PC-9 (cell line): ENCODE measurements around the gene ARFRP1. TPM values are rescaled to one million over a fixed set of nuclear protein-coding genes. Genes with fewer than 3 reads are reported as not detected.
A peak's percentile ranks its signal among the peaks of the same experiment; 100 is the strongest.

Experiments used
- BruUV-seq: library from RNA; stranded (reverse); fragments of 400-500 nt; replicated peaks from 2 replicates; lab custom pipeline; 2021; lab: Mats Ljungman, UMichigan
- CTCF ChIA-PET: fragments of 300-600 bp; sonication (Branson Sonifier 250); formaldehyde crosslinking; loops from one replicate; lab custom pipeline; 2022; ENCODE audit warnings: antibody characterized with exemption; lab: Charles Lee
- POLR2A ChIA-PET: fragments of 300-600 bp; sonication (Branson Sonifier 250); formaldehyde crosslinking; loops from one replicate; lab custom pipeline; 2022; ENCODE audit warnings: antibody characterized with exemption; ENCODE audit not compliant: unreplicated experiment; lab: Charles Lee
- DNase-seq, 2 experiments: peaks; one replicate each; pipeline versions ENCODE4 v3.0.0 to v3.0.0-alpha.2; 2015 to 2022; ENCODE audit warnings: mixed read lengths in 1 of 2
- H2AFZ ChIP-seq: fragments of 200-600 bp; sonication (generic); 2 replicates; pipeline ENCODE4 v1.8.1; 2017; ENCODE audit warnings: antibody characterized with exemption
- H3F3A ChIP-seq: fragments of 200-600 bp; sonication (generic); 2 replicates; pipeline ENCODE4 v1.8.1; 2017; ENCODE audit warnings: antibody characterized with exemption, mild to moderate bottlenecking, low read depth; ENCODE audit not compliant: insufficient read depth
- H3K27ac ChIP-seq: fragments of 200-600 bp; sonication (generic); 2 replicates; pipeline ENCODE4 v1.6.1; 2016; ENCODE audit warnings: mixed run types
- H3K27me3 ChIP-seq: fragments of 200-600 bp; sonication (generic); 2 replicates; pipeline ENCODE4 v1.6.1; 2016; ENCODE audit warnings: low read depth, mixed run types; ENCODE audit not compliant: insufficient read depth
- H3K36me3 ChIP-seq: fragments of 200-600 bp; sonication (generic); 2 replicates; pipeline ENCODE4 v1.6.1; 2016; ENCODE audit warnings: low read depth, mixed run types
- H3K4me1 ChIP-seq: fragments of 200-600 bp; sonication (generic); replicated peaks from 2 replicates; pipeline ENCODE4 v1.6.1; 2016; ENCODE audit warnings: mixed run types; ENCODE audit not compliant: insufficient read depth
- H3K4me2 ChIP-seq: fragments of 200-600 bp; sonication (generic); 2 replicates; pipeline ENCODE4 v1.6.1; 2017; ENCODE audit warnings: mixed run types
- H3K4me3 ChIP-seq: fragments of 200-600 bp; sonication (generic); 2 replicates; pipeline ENCODE4 v1.6.1; 2016; ENCODE audit warnings: mixed run types
- H3K79me2 ChIP-seq: fragments of 200-600 bp; sonication (generic); 2 replicates; pipeline ENCODE4 v1.6.1; 2017; ENCODE audit warnings: low read depth, mixed run types
- H3K9me2 ChIP-seq: fragments of 200-600 bp; sonication (generic); 2 replicates; pipeline ENCODE4 v1.8.1; 2017; ENCODE audit warnings: mild to moderate bottlenecking; ENCODE audit not compliant: insufficient read depth
- H3K9me3 ChIP-seq: fragments of 200-600 bp; sonication (generic); 2 replicates; pipeline ENCODE4 v1.8.1; 2016; ENCODE audit warnings: low read depth; ENCODE audit not compliant: insufficient read depth
- H4K20me1 ChIP-seq: fragments of 200-600 bp; sonication (generic); 2 replicates; pipeline ENCODE4 v1.8.1; 2017; ENCODE audit not compliant: insufficient read depth
- EZH2 ChIP-seq: fragments of 200-600 bp; sonication (generic); IDR thresholded peaks from 2 replicates; pipeline ENCODE4 v1.8.0; 2017; ENCODE audit warnings: antibody characterized with exemption, low read depth
- intact Hi-C: fragments of 100-400 bp; cut with micrococcal nuclease; formaldehyde crosslinking; loops from one replicate; pipeline ENCODE4 v1.10.0; 2022; ENCODE audit not compliant: unreplicated experiment
- total RNA-seq: library from RNA; stranded (reverse); gene quantifications from 2 replicates; pipeline ENCODE4 v1.2.3, GENCODE V29; 2021
- TF ChIP-seq, protein P1 (sequence below): fragments of 200-600 bp; sonication (generic); conservative IDR thresholded peaks from 2 replicates; pipeline ENCODE4 v1.6.1; 2017; ENCODE audit warnings: mixed run types, antibody characterized with exemption, mild to moderate bottlenecking, moderate library complexity

ARFRP1 gene
- total RNA-seq, 1 experiment from 2014 or later, result 59.1 TPM

DNA sequence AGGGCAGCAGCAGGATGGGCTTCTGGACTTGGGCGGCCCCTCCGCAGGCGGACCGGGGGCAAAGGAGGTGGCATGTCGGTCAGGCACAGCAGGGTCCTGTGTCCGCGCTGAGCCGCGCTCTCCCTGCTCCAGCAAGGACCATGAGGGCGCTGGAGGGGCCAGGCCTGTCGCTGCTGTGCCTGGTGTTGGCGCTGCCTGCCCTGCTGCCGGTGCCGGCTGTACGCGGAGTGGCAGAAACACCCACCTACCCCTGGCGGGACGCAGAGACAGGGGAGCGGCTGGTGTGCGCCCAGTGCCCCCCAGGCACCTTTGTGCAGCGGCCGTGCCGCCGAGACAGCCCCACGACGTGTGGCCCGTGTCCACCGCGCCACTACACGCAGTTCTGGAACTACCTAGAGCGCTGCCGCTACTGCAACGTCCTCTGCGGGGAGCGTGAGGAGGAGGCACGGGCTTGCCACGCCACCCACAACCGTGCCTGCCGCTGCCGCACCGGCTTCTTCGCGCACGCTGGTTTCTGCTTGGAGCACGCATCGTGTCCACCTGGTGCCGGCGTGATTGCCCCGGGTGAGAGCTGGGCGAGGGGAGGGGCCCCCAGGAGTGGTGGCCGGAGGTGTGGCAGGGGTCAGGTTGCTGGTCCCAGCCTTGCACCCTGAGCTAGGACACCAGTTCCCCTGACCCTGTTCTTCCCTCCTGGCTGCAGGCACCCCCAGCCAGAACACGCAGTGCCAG, 11.0 kb downstream of the ARFRP1 start, which contains the start of gene TNFRSF6B:
Gene TNFRSF6B, plus strand, starts transcription at position 25 of the 729 bp plus-strand sequence. Its CDS starts 116 bp downstream, at position 141.
- H3K27me3 ChIP-seq, result no peaks in the 10 kb centered on the region
- H3K36me3 ChIP-seq, result no peaks in the 10 kb centered on the region
- peak in 1 of 2 experiments; percentile 32 for DNase-seq
- H3F3A ChIP-seq, result peaks cover 61% of the 10 kb centered on the region
- TF ChIP-seq EZH2, result no peak
- TF ChIP-seq, protein P1, sequence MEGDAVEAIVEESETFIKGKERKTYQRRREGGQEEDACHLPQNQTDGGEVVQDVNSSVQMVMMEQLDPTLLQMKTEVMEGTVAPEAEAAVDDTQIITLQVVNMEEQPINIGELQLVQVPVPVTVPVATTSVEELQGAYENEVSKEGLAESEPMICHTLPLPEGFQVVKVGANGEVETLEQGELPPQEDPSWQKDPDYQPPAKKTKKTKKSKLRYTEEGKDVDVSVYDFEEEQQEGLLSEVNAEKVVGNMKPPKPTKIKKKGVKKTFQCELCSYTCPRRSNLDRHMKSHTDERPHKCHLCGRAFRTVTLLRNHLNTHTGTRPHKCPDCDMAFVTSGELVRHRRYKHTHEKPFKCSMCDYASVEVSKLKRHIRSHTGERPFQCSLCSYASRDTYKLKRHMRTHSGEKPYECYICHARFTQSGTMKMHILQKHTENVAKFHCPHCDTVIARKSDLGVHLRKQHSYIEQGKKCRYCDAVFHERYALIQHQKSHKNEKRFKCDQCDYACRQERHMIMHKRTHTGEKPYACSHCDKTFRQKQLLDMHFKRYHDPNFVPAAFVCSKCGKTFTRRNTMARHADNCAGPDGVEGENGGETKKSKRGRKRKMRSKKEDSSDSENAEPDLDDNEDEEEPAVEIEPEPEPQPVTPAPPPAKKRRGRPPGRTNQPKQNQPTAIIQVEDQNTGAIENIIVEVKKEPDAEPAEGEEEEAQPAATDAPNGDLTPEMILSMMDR, result no peak
- no peak within 1 kb of the TSS for H3K4me3 ChIP-seq
- H3K4me2 ChIP-seq, result no peak within 1 kb of the TSS
- BruUV-seq, result no TSS peak
- no peaks in the 10 kb centered on the region for H3K9me3 ChIP-seq
- ChIA-PET POLR2A (interaction anchor here (0.7 kb wide), 1 partner anchor 43 kb away, joined by 3 read pairs; the partner anchor contains the start of gene SLC2A4RG), CTCF (no interaction called here)
- H3K4me1 ChIP-seq, result peaks cover 25% of the 10 kb centered on the region
- no peak within 1 kb of the TSS for H3K27ac ChIP-seq
- H3K79me2 ChIP-seq, result 0 out of 2 replicates have a peak, but pooled peaks cover 5% of the 10 kb centered on the region
- H4K20me1 ChIP-seq, result 0 out of 2 replicates have a peak, but pooled peaks cover 3% of the 10 kb centered on the region
- no peak within 1 kb of the TSS for H2AFZ ChIP-seq
- H3K9me2 ChIP-seq, result no peaks in the 10 kb centered on the region
- intact Hi-C loops, result no loop called here

DNA sequence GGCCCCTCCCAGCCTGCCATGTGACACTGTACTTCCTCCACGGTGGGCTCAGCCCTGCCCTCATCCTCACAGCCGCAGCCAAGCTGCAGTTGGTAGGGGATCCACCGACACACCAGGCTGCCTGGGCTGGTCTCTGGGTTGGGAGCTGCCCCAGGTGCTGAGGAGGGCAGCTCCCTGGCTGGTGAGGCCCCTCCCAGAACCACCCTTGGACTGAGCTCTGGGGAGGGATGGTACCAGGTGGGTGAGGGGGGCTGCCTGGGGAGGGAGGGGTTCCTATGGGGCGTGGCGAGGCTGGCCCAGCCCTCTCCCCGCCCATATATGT, 11.5 kb downstream of the ARFRP1 start:
- DNase-seq, result peak in 1 of 2 experiments; percentile 28
- CTCF ChIA-PET, result no interaction called here
- H3F3A ChIP-seq, result peaks cover 63% of the 10 kb centered on the region
- H3K4me3 ChIP-seq, result no peak overlapping the region
- 0 out of 2 replicates have a peak, but pooled peaks cover 5% of the 10 kb centered on the region for H3K79me2 ChIP-seq
- BruUV-seq, result no TSS peak
- no peaks in the 10 kb centered on the region for H3K9me3 ChIP-seq
- intact Hi-C loops, result no loop called here
- no peaks in the 10 kb centered on the region for H3K27me3 ChIP-seq
- H3K4me1 ChIP-seq, result peaks cover 30% of the 10 kb centered on the region
- POLR2A ChIA-PET, result interaction anchor here (0.6 to 0.7 kb wide), 2 partner anchors 12 to 15 kb away, joined by 3 read pairs; partner anchors contain the start of genes ARFRP1 and ZGPAT
- no peaks in the 10 kb centered on the region for H3K9me2 ChIP-seq
- H3K4me2 ChIP-seq, result no peak overlapping the region
- TF ChIP-seq, protein P1, result no peak
- no peak for TF ChIP-seq EZH2
- no peak overlapping the region for H2AFZ ChIP-seq
- H3K36me3 ChIP-seq, result no peaks in the 10 kb centered on the region
- H4K20me1 ChIP-seq, result 0 out of 2 replicates have a peak, but pooled peaks cover 3% of the 10 kb centered on the region
- no peak overlapping the region for H3K27ac ChIP-seq

DNA sequence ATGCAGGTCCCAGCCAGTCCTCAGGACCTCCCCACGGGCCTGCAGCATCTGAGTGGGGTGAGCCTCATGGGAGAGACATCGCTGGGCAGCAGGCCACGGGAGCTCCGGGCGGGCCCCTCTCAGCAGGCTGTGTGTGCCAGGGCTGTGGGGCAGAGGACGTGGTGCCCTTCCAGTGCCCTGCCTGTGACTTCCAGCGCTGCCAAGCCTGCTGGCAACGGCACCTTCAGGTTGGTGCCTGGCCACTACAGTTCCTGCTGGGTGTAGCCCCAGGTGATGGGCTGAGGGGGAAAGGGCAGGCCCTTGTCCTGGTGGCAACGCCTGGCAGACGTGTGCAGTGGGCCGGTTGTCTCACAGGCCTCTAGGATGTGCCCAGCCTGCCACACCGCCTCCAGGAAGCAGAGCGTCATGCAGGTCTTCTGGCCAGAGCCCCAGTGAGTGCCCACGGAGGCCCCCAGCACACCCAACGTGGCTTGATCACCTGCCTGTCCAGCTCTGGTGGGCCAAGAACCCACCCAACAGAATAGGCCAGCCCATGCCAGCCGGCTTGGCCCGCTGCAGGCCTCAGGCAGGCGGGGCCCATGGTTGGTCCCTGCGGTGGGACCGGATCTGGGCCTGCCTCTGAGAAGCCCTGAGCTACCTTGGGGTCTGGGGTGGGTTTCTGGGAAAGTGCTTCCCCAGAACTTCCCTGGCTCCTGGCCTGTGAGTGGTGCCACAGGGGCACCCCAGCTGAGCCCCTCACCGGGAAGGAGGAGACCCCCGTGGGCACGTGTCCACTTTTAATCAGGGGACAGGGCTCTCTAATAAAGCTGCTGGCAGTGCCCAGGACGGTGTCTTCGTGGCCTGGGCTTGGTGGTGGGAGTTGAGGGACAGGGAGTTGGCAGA, 12.1 kb downstream of the ARFRP1 start:
- Histone ChIP-seq H3K4me1 (peaks cover 36% of the 10 kb centered on the region), H4K20me1 (0 out of 2 replicates have a peak, but pooled peaks cover 3% of the 10 kb centered on the region), H3K9me3 (no peaks in the 10 kb centered on the region), H3K9me2 (no peaks in the 10 kb centered on the region), H3F3A (peaks cover 63% of the 10 kb centered on the region), H3K27ac (no peak overlapping the region), H3K4me2 (no peak overlapping the region), H3K36me3 (no peaks in the 10 kb centered on the region), H3K4me3 (no peak overlapping the region), H3K27me3 (no peaks in the 10 kb centered on the region), H2AFZ (no peak overlapping the region), H3K79me2 (0 out of 2 replicates have a peak, but pooled peaks cover 5% of the 10 kb centered on the region)
- POLR2A ChIA-PET, result interaction anchor here (0.6 to 0.7 kb wide), 2 partner anchors 12 to 14 kb away, joined by 3 read pairs; partner anchors contain the start of genes ARFRP1 and ZGPAT
- no TSS peak for BruUV-seq
- DNase-seq, result peak in 1 of 2 experiments; percentile 33
- TF ChIP-seq, protein P1, result no peak
- no peak for TF ChIP-seq EZH2
- CTCF ChIA-PET, result no interaction called here
- intact Hi-C loops, result no loop called here
